Glutamatergic neuron (in vitro differentiated cells): Measurements from ENCODE around the gene MAPRE2. TPM values are rescaled to one million over a fixed set of nuclear protein-coding genes. Genes with fewer than 3 reads are reported as not detected.
A peak's percentile ranks its signal among the peaks of the same experiment; 100 is the strongest.

ENCODE experiments used
- DNase-seq: peaks from one replicate; pipeline ENCODE4 v3.0.0; 2022
- H3K27ac Mint-ChIP-seq: one replicate; pipeline ENCODE4 v1.8.0; 2020; ENCODE audit warnings: mild to moderate bottlenecking, mixed read lengths, inconsistent platforms; ENCODE audit not compliant: unreplicated experiment
- H3K27me3 Mint-ChIP-seq: one replicate; pipeline ENCODE4 v1.8.0; 2020; ENCODE audit warnings: mild to moderate bottlenecking, moderate library complexity, mixed read lengths, inconsistent platforms; ENCODE audit not compliant: unreplicated experiment
- H3K36me3 Mint-ChIP-seq: one replicate; pipeline ENCODE4 v1.8.0; 2020; ENCODE audit warnings: mild to moderate bottlenecking, mixed read lengths, inconsistent platforms; ENCODE audit not compliant: unreplicated experiment
- H3K4me1 Mint-ChIP-seq: one replicate; pipeline ENCODE4 v1.8.0; 2020; ENCODE audit warnings: mild to moderate bottlenecking, low read depth, mixed read lengths, inconsistent platforms; ENCODE audit not compliant: unreplicated experiment
- H3K4me3 Mint-ChIP-seq: one replicate; pipeline ENCODE4 v1.8.0; 2020; ENCODE audit warnings: mild to moderate bottlenecking, mixed read lengths, inconsistent platforms; ENCODE audit not compliant: unreplicated experiment
- H3K9me3 Mint-ChIP-seq: one replicate; pipeline ENCODE4 v1.8.0; 2020; ENCODE audit warnings: mild to moderate bottlenecking, moderate library complexity, mixed read lengths, inconsistent platforms; ENCODE audit not compliant: unreplicated experiment
- CTCF ChIP-seq: fragments of 200-600 bp; sonication (generic); IDR thresholded peaks from one replicate; pipeline ENCODE4 v1.5.0; 2021; ENCODE audit not compliant: partially characterized antibody, unreplicated experiment
- total RNA-seq: library from RNA; stranded (reverse); fragmentation: NEBNext Ultra II Directional; extraction: Animal tissue kit (Norgen Biotek cat#: 25700); gene quantifications from one replicate; pipeline ENCODE4 v1.2.1, GENCODE V29; 2021; ENCODE audit not compliant: unreplicated experiment

The MAPRE2 gene
- total RNA-seq, 1 donor from 2014 or later, result 127 TPM

GRCh38 chr18:35030277-35030989 lies 10.8 kb upstream of the MAPRE2 start:
- Mint-ChIP-seq H3K4me1 (peaks cover 3% of the 10 kb centered on the region), H3K4me3 (no peak overlapping the region), H3K27ac (no peak overlapping the region), H3K9me3 (peaks cover 1% of the 10 kb centered on the region), H3K36me3 (no peaks in the 10 kb centered on the region), H3K27me3 (peaks cover 2% of the 10 kb centered on the region)
- DNase-seq, result no peak
- no peak for TF ChIP-seq CTCF

GRCh38 chr18:35032113-35032512 lies 9.1 kb upstream of the MAPRE2 start:
- Mint-ChIP-seq H3K4me3 (no peak overlapping the region), H3K4me1 (peaks cover 3% of the 10 kb centered on the region), H3K9me3 (peaks cover 2% of the 10 kb centered on the region), H3K36me3 (peaks cover 5% of the 10 kb centered on the region), H3K27me3 (peaks cover 2% of the 10 kb centered on the region), H3K27ac (no peak overlapping the region)
- DNase-seq, result no peak
- no peak for TF ChIP-seq CTCF

- no peak for TF ChIP-seq CTCF
- Mint-ChIP-seq H3K9me3 (peaks cover 15% of the 10 kb centered on the region), H3K4me1 (peaks cover 14% of the 10 kb centered on the region), H3K36me3 (peaks cover 5% of the 10 kb centered on the region), H3K27me3 (peaks cover 16% of the 10 kb centered on the region), H3K27ac (peak overlapping the region; percentile 19), H3K4me3 (no peak overlapping the region)
- no peak for DNase-seq
Measured at GRCh38 chr18:35038029-35038428, 3.2 kb upstream of the MAPRE2 start.

- no peak for DNase-seq
- peaks cover 22% of the 10 kb centered on the region for H3K4me1 Mint-ChIP-seq
- peaks cover 15% of the 10 kb centered on the region for H3K9me3 Mint-ChIP-seq
- no peak for TF ChIP-seq CTCF
- no peak overlapping the region for H3K27ac Mint-ChIP-seq
- H3K36me3 Mint-ChIP-seq, result peaks cover 5% of the 10 kb centered on the region
- peaks cover 16% of the 10 kb centered on the region for H3K27me3 Mint-ChIP-seq
- no peak overlapping the region for H3K4me3 Mint-ChIP-seq
Measured at GRCh38 chr18:35038881-35039491, 2.2 kb upstream of the MAPRE2 start.

- Mint-ChIP-seq H3K27ac (peak overlapping the region; percentile 99), H3K4me1 (peaks cover 34% of the 10 kb centered on the region), H3K36me3 (peaks cover 3% of the 10 kb centered on the region), H3K9me3 (peaks cover 15% of the 10 kb centered on the region), H3K27me3 (peaks cover 16% of the 10 kb centered on the region), H3K4me3 (peak overlapping the region; percentile 98)
- DNase-seq, result no peak
- no peak for TF ChIP-seq CTCF
Measured at GRCh38 chr18:35040638-35040987, 600 bp upstream of the MAPRE2 start.
